ENCODE data around the gene MAP3K15.

MAP3K15 gene

GRCh38 chrX:19343085-19343534 is 172.2 kb downstream of the MAP3K15 start:
- no peak for DNase-seq (ENCODE audit: low read depth)

GRCh38 chrX:19342331-19342906 is 172.9 kb downstream of the MAP3K15 start:
- DNase-seq (ENCODE audit: low read depth), result no peak

- no peak for DNase-seq (ENCODE audit: low read depth)
Measured at GRCh38 chrX:19334945-19335626, 180.2 kb downstream of the MAP3K15 start.

GRCh38 chrX:19332983-19333382 is 182.3 kb downstream of the MAP3K15 start:
- DNase-seq (ENCODE audit: low read depth), result no peak

GRCh38 chrX:19331831-19332230 is 183.5 kb downstream of the MAP3K15 start:
- DNase-seq (ENCODE audit: low read depth), result no peak

GRCh38 chrX:19326567-19326966 is 188.7 kb downstream of the MAP3K15 start:
- DNase-seq (ENCODE audit: low read depth), result no peak

Data from stimulated activated CD4-positive, alpha-beta T cell treated with anti-CD3 and anti-CD28 coated beads, Interleukin-2, amount 100 ng/mL, for 4 hours (primary cell).